AG04449 (cell line): ENCODE results near the gene TTC24.
A peak's percentile ranks its signal among the peaks of the same experiment; 100 is the strongest.
"Not testable (repeated sequence)": the region's sequence is repeated elsewhere in the genome, so short reads cannot be mapped to it uniquely, and the experiment has no call there.

Experiments used
- CTCF ChIA-PET: fragments of 350-600 bp; formaldehyde crosslinking; extraction: SDS; loops from one replicate; lab custom pipeline; 2021; ENCODE audit warnings: antibody characterized with exemption; lab: Yijun Ruan, JAX
- POLR2A ChIA-PET: fragments of 400-600, 350-600 bp; formaldehyde crosslinking; extraction: SDS; loops from one replicate; lab custom pipeline; 2020; ENCODE audit warnings: antibody characterized with exemption, inconsistent platforms; lab: Yijun Ruan, JAX
- DNase-seq: peaks from one replicate; pipeline ENCODE4 v3.0.0-alpha.2; 2010; ENCODE audit warnings: low read depth, low spot score
- H3K4me3 ChIP-seq: 2 replicates; pipeline ENCODE4 v1.5.1; 2011; ENCODE audit warnings: low read depth, mild to moderate bottlenecking, control low read depth, low read length
- TF ChIP-seq, protein P1 (sequence below): IDR thresholded peaks from one replicate; pipeline ENCODE4 v1.5.1; 2011; ENCODE audit warnings: mild to moderate bottlenecking, moderate library complexity, low read length, control low read depth, inconsistent platforms; ENCODE audit not compliant: insufficient read depth; ENCODE audit errors: missing control alignments

Gene TTC24

DNA sequence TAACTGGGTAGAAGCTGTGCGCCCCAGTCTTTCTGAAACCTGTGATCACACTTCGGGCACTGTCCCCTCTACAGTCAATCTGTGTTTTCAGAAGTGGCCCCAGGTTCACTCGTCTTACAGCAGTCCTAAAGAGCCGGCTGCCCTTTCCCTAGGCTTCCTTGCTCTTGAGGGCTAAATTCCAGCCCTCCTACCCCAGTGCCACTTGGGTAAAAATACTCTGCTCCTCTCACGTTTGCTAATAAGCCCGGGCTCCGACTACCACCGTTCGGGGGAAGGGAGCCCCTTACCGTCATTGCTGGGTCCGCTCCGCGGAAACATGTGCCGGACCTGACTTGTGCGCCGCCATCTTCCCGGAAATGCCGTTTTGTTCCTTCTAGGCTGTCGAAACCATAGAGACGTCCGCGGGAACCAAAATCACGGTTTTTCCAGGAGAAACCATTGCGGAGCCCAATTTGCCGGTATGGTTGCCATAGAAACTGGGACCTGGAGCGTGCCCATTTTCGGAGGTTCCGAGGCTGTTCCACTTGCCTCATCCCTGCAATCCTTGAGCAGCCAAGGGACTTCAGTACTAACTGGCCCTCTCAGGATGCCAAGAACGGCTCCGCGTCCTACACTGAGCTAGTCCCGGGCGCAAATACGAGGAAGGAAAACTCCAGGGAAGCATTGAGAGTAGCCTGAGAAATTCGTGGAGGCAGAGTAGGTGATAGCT is 21.8 kb downstream of the TTC24 start, which contains the start of gene GPATCH4:
Gene GPATCH4 (minus strand): TSS at position 358 of the 709 bp plus-strand sequence.
- H3K4me3 ChIP-seq, result peak within 1 kb of the TSS; percentile 89
- TF ChIP-seq, protein P1, sequence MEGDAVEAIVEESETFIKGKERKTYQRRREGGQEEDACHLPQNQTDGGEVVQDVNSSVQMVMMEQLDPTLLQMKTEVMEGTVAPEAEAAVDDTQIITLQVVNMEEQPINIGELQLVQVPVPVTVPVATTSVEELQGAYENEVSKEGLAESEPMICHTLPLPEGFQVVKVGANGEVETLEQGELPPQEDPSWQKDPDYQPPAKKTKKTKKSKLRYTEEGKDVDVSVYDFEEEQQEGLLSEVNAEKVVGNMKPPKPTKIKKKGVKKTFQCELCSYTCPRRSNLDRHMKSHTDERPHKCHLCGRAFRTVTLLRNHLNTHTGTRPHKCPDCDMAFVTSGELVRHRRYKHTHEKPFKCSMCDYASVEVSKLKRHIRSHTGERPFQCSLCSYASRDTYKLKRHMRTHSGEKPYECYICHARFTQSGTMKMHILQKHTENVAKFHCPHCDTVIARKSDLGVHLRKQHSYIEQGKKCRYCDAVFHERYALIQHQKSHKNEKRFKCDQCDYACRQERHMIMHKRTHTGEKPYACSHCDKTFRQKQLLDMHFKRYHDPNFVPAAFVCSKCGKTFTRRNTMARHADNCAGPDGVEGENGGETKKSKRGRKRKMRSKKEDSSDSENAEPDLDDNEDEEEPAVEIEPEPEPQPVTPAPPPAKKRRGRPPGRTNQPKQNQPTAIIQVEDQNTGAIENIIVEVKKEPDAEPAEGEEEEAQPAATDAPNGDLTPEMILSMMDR, result no peak
- ChIA-PET CTCF (interaction anchor here (0.6 to 6.4 kb wide), 13 partner anchors 9 to 215 kb away, joined by 3 to 51 read pairs (median 3); partner anchors contain the start of gene NAXE), POLR2A (interaction anchor here (1.1 to 1.2 kb wide), 2 partner anchors 10 kb away, joined by 4 to 6 read pairs; partner anchors contain the start of gene NAXE)
- DNase-seq, result peak; percentile 53

DNA sequence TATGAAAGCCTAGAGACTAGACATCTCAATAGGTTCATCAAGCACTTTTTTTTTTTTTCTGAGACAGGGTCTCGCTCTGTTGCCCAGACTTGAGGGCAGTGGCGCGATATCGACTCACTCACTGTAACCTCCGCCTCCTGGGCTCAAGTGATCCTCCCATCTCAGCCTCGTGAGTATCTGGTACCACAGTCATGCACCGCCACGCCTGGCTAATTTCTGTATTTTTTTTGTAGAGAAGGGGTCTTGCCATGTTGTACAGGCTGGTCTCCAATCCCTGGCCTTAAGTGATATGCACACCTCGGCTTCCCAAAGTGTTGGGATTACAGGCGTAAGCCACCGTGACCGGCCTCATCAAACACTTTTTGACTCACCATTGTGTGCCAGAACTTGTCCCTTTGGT is 22.4 kb downstream of the TTC24 start:
- H3K4me3 ChIP-seq, result peak overlapping the region; percentile 89
- TF ChIP-seq, protein P1, result no peak
- POLR2A ChIA-PET, result interaction anchor here (1.1 kb wide), 1 partner anchor 11 kb away, joined by 4 read pairs; the partner anchor contains the start of gene NAXE
- CTCF ChIA-PET, result interaction anchor here (0.6 to 6.4 kb wide), 12 partner anchors 9 to 217 kb away, joined by 3 to 51 read pairs (median 4); partner anchors contain the start of gene NAXE
- no peak for DNase-seq

DNA sequence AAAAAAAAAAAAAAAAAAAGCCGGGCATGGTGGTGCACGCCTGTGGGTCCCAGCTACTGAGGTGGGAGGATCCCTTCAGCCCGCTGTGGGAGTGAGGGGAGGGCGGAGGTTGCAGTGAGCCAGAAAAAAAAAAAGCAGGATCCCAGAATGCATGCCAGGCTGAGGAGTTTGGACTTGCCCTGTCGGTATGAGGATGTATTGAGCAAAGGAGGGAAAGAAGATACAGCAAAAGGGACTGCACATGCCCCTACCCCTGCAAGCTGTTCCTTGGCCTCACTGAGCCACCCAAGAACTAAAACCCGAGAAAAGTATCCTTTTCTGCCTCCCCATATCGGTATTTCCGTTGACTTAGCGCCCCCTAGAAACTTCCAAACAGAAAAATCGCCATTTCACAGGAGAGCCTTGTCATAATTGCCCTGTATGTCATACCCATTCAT is 23.1 kb downstream of the TTC24 start:
- TF ChIP-seq, protein P1, result no peak
- POLR2A ChIA-PET, result no interaction called here
- H3K4me3 ChIP-seq, result no peak overlapping the region
- CTCF ChIA-PET, result interaction anchor here (0.9 to 6.4 kb wide), 9 partner anchors 10 to 218 kb away, joined by 3 to 51 read pairs (median 4); partner anchors contain the start of gene NAXE
- DNase-seq, result no peak

DNA sequence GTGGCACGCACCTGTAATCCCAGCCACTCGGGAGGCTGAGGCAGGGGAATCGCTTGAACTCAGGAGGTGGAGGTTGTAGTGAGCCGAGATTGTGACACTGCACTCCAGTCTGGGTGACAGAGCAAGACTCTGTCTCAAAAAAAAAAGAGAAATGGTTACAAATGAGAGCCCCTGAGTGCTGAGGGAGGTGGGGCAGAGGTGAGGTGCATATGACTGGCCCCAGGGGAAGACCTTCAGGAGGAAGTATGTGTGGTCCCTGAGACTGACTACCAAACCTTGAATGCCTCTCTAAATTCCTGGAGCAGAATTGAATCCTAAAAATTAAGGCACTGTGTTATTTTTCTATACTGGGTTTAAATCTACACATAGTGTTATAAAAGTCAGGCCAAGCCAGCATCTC is 27.8 kb downstream of the TTC24 start:
- H3K4me3 ChIP-seq, CTCF ChIA-PET, DNase-seq, POLR2A ChIA-PET: not testable (repeated sequence)

DNA sequence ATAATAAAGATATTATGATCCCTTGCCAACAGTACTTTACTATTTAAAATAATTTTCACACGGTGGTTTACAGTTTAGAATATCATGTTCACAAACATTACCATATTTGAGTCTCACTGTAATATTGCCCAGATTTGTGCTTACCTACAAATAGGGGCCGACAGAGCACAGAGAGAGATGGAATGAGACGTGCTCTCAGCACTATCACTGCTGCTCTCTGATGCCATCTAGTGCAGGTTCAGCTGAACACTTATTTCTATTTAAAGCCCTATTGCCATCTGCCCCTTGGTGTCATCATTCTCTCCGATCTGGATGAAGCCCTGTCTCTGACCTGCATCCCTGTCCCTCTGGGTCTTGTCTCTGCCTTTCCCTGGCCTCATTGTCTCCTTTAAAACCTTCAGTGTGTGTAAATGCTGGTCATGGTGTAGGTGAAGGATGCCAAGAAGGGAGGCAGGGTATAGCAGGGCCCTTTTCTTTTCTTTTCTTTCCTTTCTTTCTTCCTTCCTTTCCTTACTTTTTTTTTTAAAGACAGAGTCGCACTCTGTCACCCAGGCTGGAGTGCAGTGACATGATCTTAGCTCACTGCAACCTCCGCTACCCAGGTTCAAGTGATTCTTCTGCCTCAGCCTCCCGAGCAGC is 28.6 kb downstream of the TTC24 start:
- H3K4me3 ChIP-seq, result no peak overlapping the region
- POLR2A ChIA-PET, result interaction anchor here (0.6 kb wide), 1 partner anchor 223 kb away, joined by 3 read pairs; no protein-coding TSS in a partner anchor
- TF ChIP-seq, protein P1, result peak; percentile 82
- CTCF ChIA-PET, result interaction anchor here (0.6 to 5.7 kb wide), 36 partner anchors 8 to 230 kb away, joined by 3 to 88 read pairs (median 6); partner anchors contain the start of genes HAPLN2, NAXE and TTC24
- no peak for DNase-seq

DNA sequence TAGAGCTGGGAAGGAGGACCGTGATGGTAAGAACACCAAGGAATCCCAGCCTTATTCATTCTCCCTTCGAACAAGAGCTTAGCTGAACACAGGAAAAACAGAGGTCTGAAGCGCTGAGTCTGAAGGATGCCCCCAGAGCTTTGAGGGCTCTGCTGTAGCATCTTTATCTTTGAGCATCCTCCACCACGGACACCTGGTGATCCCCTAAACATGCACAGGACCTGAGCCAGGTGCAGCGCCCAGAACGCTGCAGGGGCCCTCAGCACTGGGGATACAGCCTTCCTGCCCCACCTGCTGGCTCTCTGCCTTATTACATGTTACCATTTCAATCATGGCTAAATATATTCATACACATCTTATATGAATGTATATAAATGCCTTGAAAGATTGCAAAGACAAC is 29.5 kb downstream of the TTC24 start:
- no peak overlapping the region for H3K4me3 ChIP-seq
- ChIA-PET CTCF (interaction anchor here (0.6 to 5.7 kb wide), 33 partner anchors 9 to 231 kb away, joined by 3 to 88 read pairs (median 6); partner anchors contain the start of genes HAPLN2, NAXE and TTC24), POLR2A (interaction anchor here (0.6 kb wide), 1 partner anchor 223 kb away, joined by 3 read pairs; no protein-coding TSS in a partner anchor)
- DNase-seq, result no peak
- TF ChIP-seq, protein P1, result peak; percentile 60

DNA sequence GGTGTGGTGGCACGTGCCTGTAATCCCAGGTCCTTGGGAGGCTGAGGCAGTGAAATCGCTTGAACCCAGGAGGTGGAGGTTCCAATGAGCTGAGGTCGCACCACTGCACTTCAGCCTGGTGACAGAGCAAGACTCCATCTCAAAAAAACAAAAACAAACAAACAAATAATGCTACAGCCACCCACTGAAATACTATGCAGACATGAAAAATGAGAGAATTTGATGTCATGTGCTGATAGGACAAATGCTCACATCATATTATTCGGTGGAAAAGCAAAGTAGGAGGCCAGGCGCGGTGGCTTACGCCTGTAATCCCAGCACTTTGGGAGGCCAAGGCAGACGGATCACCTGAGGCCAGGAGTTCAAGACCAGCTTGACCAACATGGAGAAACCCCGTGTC is 30.5 kb downstream of the TTC24 start:
- CTCF ChIA-PET, result interaction anchor here (2.4 to 5.7 kb wide), 6 partner anchors 12 to 225 kb away, joined by 17 to 88 read pairs (median 30); partner anchors contain the start of genes HAPLN2 and TTC24
- POLR2A ChIA-PET, DNase-seq, H3K4me3 ChIP-seq: not testable (repeated sequence)
